Sigmoid colon (tissue), 4 donors: ENCODE data around the gene FTO.

ENCODE experiments used
- CTCF ChIP-seq, 4 experiments: fragments of 450-650 bp in 3 of 4; fragments of 200-600 bp in 1 of 4; IDR thresholded peaks; one replicate each; pipeline ENCODE4 v1.5.1; 2016 to 2019; ENCODE audit warnings: antibody characterized with exemption in 4 of 4, mild to moderate bottlenecking in 3 of 4, moderate library complexity in 2 of 4
- EP300 ChIP-seq, 4 donors: sonication (generic); formaldehyde crosslinking; IDR thresholded peaks; one replicate each; pipeline ENCODE4 v1.6.1; 2017; ENCODE audit warnings: antibody characterized with exemption in 4 of 4
- POLR2A ChIP-seq, 2 donors: fragments of 450-650 bp; IDR thresholded peaks; one replicate each; pipeline ENCODE4 v1.6.1; 2016; ENCODE audit warnings: antibody characterized with exemption in 2 of 2, mild to moderate bottlenecking in 2 of 2, moderate library complexity in 2 of 2
- POLR2AphosphoS5 ChIP-seq, 4 donors: sonication (generic); formaldehyde crosslinking; IDR thresholded peaks; one replicate each; pipeline ENCODE4 v1.6.1; 2017; ENCODE audit warnings: antibody characterized with exemption in 4 of 4

- TF ChIP-seq POLR2AphosphoS5 (IDR thresholded peaks at IDR 0.05) (no peak), CTCF (IDR thresholded peaks at IDR 0.05) (no peak), EP300 (IDR thresholded peaks at IDR 0.05) (no peak), POLR2A (IDR thresholded peaks at IDR 0.05) (no peak)
Measured at GRCh38 chr16:53707671-53708070, 3.7 kb downstream of the FTO start.
